WTC11 (cell line): Measurements from ENCODE around the gene C1orf174. TPM values are rescaled to one million over a fixed set of nuclear protein-coding genes. Genes with fewer than 3 reads are reported as not detected.

Source experiments
- ATAC-seq: fragments of 200-7000 bp; cut with Tn5 transposase; 2 replicates; pipeline ENCODE4 v1.10.0; 2021; ENCODE audit warnings: mild to moderate bottlenecking, moderate library complexity
- CTCF ChIA-PET: fragments of 300-600 bp; sonication (Branson Sonifier 250); formaldehyde crosslinking; loops from one replicate; lab custom pipeline; 2021; ENCODE audit warnings: antibody characterized with exemption; lab: Charles Lee
- POLR2A ChIA-PET: fragments of 350-600 bp; sonication (Branson Sonifier 250); formaldehyde crosslinking; loops from one replicate; lab custom pipeline; 2021; ENCODE audit warnings: antibody characterized with exemption; lab: Charles Lee
- DNase-seq: peaks from one replicate; pipeline ENCODE4 v3.0.0; 2021; ENCODE audit warnings: low spot score
- H3K27ac Mint-ChIP-seq: 2 replicates; pipeline ENCODE4 v1.8.0; 2021; ENCODE audit warnings: mixed read lengths
- H3K27me3 Mint-ChIP-seq: 2 replicates; pipeline ENCODE4 v1.8.0; 2021; ENCODE audit warnings: low read depth, mild to moderate bottlenecking, moderate library complexity, mixed read lengths
- H3K36me3 Mint-ChIP-seq: 2 replicates; pipeline ENCODE4 v1.8.0; 2021; ENCODE audit warnings: mixed read lengths
- H3K4me1 Mint-ChIP-seq: 2 replicates; pipeline ENCODE4 v1.8.0; 2022; ENCODE audit warnings: mixed read lengths
- H3K4me3 Mint-ChIP-seq: 2 replicates; pipeline ENCODE4 v1.8.0; 2021; ENCODE audit warnings: mild to moderate bottlenecking, moderate library complexity, mixed read lengths
- H3K9me3 Mint-ChIP-seq: 2 replicates; pipeline ENCODE4 v1.8.0; 2021; ENCODE audit warnings: mixed read lengths
- ESRRA ChIP-seq: sonication (generic); formaldehyde crosslinking; IDR thresholded peaks from 2 replicates; pipeline ENCODE4 v1.8.1; 2022; ENCODE audit warnings: mild to moderate bottlenecking, missing genetic modification reagents, borderline replicate concordance
- HMGA2 ChIP-seq: fragments of 250-450 bp; sonication (Bioruptor Pico); IDR thresholded peaks from 2 replicates; pipeline ENCODE4 v1.4.0; 2021; ENCODE audit warnings: mild to moderate bottlenecking, moderate library complexity
- IRF2 ChIP-seq: sonication (generic); formaldehyde crosslinking; IDR thresholded peaks from 2 replicates; pipeline ENCODE4 v1.8.0; 2022; ENCODE audit warnings: low read depth, missing genetic modification reagents, borderline replicate concordance
- JAZF1 ChIP-seq: fragments of 250-450 bp; sonication (Bioruptor Pico); IDR thresholded peaks from 2 replicates; pipeline ENCODE4 v1.9.0; 2021; ENCODE audit warnings: moderate library complexity, mild to moderate bottlenecking, inconsistent platforms
- MLX ChIP-seq: sonication (generic); formaldehyde crosslinking; IDR thresholded peaks from 2 replicates; pipeline ENCODE4 v1.8.1; 2023; ENCODE audit warnings: mild to moderate bottlenecking, missing genetic modification reagents, moderate library complexity
- SP1 ChIP-seq: sonication (generic); formaldehyde crosslinking; conservative IDR thresholded peaks from 2 replicates; pipeline ENCODE4 v1.8.1; 2022; ENCODE audit warnings: missing genetic modification reagents
- TEAD4 ChIP-seq: sonication (generic); formaldehyde crosslinking; IDR thresholded peaks from 2 replicates; pipeline ENCODE4 v1.8.0; 2022; ENCODE audit warnings: mild to moderate bottlenecking, missing genetic modification reagents
- USF2 ChIP-seq: sonication (generic); formaldehyde crosslinking; IDR thresholded peaks from 2 replicates; pipeline ENCODE4 v1.8.1; 2023; ENCODE audit warnings: mild to moderate bottlenecking, missing genetic modification reagents, moderate library complexity
- ZMAT4 ChIP-seq: fragments of 250-450 bp; sonication (Bioruptor Pico); IDR thresholded peaks from 2 replicates; pipeline ENCODE4 v1.9.0; 2021; ENCODE audit warnings: mild to moderate bottlenecking
- ZNF263 ChIP-seq: sonication (generic); formaldehyde crosslinking; IDR thresholded peaks from 2 replicates; pipeline ENCODE4 v1.8.1; 2022; ENCODE audit warnings: low read depth, mild to moderate bottlenecking, moderate library complexity, missing genetic modification reagents
- ZSCAN18 ChIP-seq: fragments of 250-450 bp; sonication (Bioruptor Pico); IDR thresholded peaks from 2 replicates; pipeline ENCODE4 v2.1.2; 2022; ENCODE audit warnings: mild to moderate bottlenecking, moderate library complexity
- total RNA-seq: library from RNA; stranded (reverse); gene quantifications from 3 replicates; pipeline ENCODE4 v1.2.3, GENCODE V29; 2021
- TF ChIP-seq, protein P1 (sequence below): sonication (generic); formaldehyde crosslinking; IDR thresholded peaks from 2 replicates; pipeline ENCODE4 v1.8.1; 2022; ENCODE audit warnings: mild to moderate bottlenecking, missing genetic modification reagents, moderate library complexity, borderline replicate concordance
- TF ChIP-seq, protein P2 (sequence below): sonication (generic); formaldehyde crosslinking; IDR thresholded peaks from 2 replicates; pipeline ENCODE4 v1.8.1; 2022; ENCODE audit warnings: low read depth, mild to moderate bottlenecking, moderate library complexity, missing genetic modification reagents, borderline replicate concordance

Gene C1orf174
- total RNA-seq, 1 experiment from 2014 or later, result 24.2 TPM

- TF ChIP-seq ZNF263 (no peak), ZSCAN18 (CRISPR knock-in tag) (no peak)
- TF ChIP-seq, protein P1, sequence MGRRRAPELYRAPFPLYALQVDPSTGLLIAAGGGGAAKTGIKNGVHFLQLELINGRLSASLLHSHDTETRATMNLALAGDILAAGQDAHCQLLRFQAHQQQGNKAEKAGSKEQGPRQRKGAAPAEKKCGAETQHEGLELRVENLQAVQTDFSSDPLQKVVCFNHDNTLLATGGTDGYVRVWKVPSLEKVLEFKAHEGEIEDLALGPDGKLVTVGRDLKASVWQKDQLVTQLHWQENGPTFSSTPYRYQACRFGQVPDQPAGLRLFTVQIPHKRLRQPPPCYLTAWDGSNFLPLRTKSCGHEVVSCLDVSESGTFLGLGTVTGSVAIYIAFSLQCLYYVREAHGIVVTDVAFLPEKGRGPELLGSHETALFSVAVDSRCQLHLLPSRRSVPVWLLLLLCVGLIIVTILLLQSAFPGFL (CRISPR knock-in tag), result no peak
- TF ChIP-seq, all 79 proteins: peak for 0
Observed at GRCh38 chr1:3883194-3883925, 16.7 kb downstream of the C1orf174 start (continued).

- ATAC-seq (no peak), DNase-seq (no peak)
- CTCF ChIA-PET, result no interaction called here
- POLR2A ChIA-PET, result no interaction called here
- H3K4me1 Mint-ChIP-seq, result no peaks in the 10 kb centered on the region
- H3K27me3 Mint-ChIP-seq, result no peaks in the 10 kb centered on the region
- no peak overlapping the region for H3K4me3 Mint-ChIP-seq
- H3K9me3 Mint-ChIP-seq, result peaks cover 18% of the 10 kb centered on the region
- TF ChIP-seq TEAD4 (CRISPR knock-in tag) (no peak), IRF2 (no peak), JAZF1 (CRISPR knock-in tag) (no peak), SP1 (CRISPR knock-in tag) (no peak), HMGA2 (CRISPR knock-in tag) (no peak), ZMAT4 (CRISPR knock-in tag) (no peak), USF2 (CRISPR knock-in tag) (no peak)
- TF ChIP-seq, protein P2, sequence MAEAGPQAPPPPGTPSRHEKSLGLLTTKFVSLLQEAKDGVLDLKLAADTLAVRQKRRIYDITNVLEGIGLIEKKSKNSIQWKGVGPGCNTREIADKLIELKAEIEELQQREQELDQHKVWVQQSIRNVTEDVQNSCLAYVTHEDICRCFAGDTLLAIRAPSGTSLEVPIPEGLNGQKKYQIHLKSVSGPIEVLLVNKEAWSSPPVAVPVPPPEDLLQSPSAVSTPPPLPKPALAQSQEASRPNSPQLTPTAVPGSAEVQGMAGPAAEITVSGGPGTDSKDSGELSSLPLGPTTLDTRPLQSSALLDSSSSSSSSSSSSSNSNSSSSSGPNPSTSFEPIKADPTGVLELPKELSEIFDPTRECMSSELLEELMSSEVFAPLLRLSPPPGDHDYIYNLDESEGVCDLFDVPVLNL (CRISPR knock-in tag), result no peak
- H3K27ac Mint-ChIP-seq, result no peak overlapping the region
- peaks cover 30% of the 10 kb centered on the region for H3K36me3 Mint-ChIP-seq
Observed at GRCh38 chr1:3881193-3881480, 18.9 kb downstream of the C1orf174 start.

DNA sequence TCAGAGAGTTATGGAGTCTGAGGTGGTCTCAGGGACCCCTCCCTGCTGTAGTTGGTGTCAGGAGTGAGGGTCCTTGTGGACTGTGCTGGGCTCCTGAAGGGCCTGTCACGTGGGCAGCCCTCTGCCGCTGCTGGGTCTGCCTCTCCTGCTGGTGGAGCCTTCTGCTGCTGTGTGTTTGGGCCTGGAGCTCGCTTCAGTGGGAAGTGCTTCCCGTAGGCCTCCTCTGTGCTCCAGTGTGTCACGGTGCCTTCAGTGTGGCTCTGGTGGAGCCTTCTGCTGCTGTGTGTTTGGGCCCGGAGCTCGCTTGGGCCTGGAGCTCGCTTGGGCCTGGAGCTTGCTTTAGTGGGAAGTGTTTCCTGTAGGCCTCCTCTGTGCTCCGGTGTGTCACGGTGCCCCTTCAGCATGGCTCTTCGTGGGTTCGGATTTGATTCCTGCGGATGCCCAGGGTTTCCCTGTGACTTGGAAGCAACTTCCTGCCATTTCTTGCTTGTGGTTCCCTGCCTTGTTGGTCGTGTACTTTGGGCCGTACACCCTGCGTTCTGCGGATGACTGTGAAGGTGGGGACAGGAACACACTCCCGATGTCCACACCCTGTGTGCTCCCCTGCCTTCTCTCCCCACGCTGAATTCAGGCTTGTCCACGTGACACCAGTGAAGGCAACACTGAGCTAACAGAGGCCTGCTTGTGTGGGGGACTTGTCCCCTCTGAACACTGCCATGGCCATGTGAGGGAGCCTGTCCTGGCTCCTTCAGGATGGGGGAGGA lies 19.5 kb downstream of the C1orf174 start:
- H3K27ac Mint-ChIP-seq, result no peak overlapping the region
- POLR2A ChIA-PET, result no interaction called here
- H3K4me1 Mint-ChIP-seq, result no peaks in the 10 kb centered on the region
- DNase-seq (no peak), ATAC-seq (no peak)
- CTCF ChIA-PET, result no interaction called here
- TF ChIP-seq MLX (CRISPR knock-in tag) (no peak), ESRRA (no peak)
- H3K27me3 Mint-ChIP-seq, result no peaks in the 10 kb centered on the region
- H3K36me3 Mint-ChIP-seq, result peaks cover 34% of the 10 kb centered on the region
- H3K9me3 Mint-ChIP-seq, result peaks cover 18% of the 10 kb centered on the region
- no peak overlapping the region for H3K4me3 Mint-ChIP-seq
